Measurements from ENCODE around the gene FMNL2.
"Not testable (repeated sequence)": the region's sequence is repeated elsewhere in the genome, so short reads cannot be mapped to it uniquely, and the experiment has no call there.

Gene FMNL2

GRCh38 chr2:152472481-152472887 is 137.5 kb downstream of the FMNL2 start:
- DNase-seq (ENCODE audit: low spot score), result no peak

DNA sequence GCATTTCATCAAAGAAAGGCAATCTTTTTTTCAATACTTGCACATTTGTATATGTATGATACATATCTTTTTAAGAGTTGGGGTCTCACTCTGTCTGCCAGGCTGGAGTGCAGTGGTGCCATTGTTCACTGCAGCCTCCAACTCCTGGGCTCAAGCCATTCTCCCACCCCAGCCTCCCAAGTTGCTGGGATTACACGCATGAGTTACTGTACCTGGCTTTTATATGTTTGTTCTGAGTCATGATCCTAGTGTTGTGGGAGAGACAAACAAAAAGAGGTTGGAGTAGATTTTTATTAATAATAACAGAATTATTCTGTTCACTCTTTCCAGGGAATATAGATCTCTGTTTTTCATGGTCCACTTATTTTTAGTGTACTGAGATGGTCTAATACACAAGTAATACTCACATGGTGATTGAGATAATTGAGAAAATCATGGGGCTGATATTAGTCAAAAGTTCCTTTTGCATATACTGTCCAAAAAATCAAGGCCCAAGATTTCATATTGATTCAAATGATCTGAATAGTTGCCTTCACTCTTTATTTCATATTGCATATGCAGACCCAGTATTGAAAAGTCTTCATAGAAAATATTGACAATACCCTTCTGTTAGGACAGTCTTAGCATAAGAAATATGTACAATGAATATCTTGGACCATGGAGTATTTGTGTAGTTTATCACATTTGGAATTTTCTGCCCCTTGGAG is 138.3 kb downstream of the FMNL2 start:
- no peak for DNase-seq (ENCODE audit: low spot score)

GRCh38 chr2:152474523-152474922 is 139.5 kb downstream of the FMNL2 start:
- DNase-seq (ENCODE audit: low spot score), result not testable (repeated sequence)

GRCh38 chr2:152475982-152476381 is 141.0 kb downstream of the FMNL2 start:
- DNase-seq (ENCODE audit: low spot score), result no peak

DNA sequence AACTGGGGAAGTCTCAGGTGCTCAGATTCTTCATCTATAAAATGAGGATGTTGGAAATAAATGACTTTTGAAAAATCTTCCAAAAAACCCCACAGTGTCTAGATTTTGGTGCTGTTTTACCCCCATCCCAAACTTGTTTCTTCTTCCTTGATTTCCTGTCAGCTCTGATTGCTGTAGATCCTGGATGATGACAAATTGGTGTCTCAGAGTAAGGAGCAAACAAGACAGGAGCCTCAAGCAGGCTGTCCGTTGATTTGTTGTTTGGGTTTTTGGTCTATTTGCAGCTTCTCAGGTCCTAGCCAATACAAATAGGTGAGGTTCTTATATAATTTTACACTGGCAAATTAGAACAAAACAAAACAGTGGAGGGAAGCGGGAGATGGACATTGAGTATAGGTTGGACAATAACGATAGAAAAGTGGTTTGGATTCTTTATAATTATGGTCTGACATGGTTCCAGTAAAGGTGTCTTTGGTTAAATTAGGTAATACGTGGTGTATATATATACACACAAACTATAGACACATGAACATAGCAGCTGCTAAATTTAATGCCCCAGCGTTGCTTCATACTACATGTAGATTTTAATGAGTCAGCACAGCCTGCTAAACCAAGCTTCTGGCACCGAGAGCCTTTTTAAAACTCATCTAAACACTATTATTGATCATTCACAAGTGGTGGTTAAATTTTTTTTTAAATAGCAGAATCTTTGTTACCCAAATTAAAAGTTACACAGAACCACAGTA is 142.5 kb downstream of the FMNL2 start:
- DNase-seq (ENCODE audit: low spot score), result no peak

- no peak for DNase-seq (ENCODE audit: low spot score)
Observed at GRCh38 chr2:152479282-152479681, 144.3 kb downstream of the FMNL2 start.

DNA sequence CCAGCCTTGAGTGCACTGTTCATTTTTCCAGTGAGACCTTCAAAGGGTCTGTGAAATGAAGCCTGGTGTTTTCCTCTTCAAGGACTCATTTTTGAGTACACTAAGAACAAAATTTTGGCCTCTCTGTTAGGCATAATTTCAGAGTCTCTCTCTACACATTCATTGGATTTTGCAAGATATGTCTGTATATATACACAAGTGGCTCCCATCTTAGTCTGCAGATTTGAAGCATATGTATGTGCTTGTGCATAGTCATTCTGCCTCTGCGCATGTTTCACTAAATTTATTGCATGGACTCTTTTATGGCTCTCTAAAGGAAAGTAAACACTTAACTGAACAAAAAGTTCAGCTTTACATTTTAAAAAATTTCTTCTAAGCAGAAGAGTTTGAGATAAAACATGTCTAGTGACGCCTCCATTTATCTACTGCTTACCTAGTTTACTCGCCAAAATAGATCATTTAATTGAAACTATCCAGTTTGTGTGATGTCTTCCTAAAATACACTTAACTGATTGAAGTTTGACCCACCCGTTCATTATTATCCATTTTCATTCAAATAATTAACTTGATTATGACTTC is 145.9 kb downstream of the FMNL2 start:
- DNase-seq (ENCODE audit: low spot score), result no peak

DNA sequence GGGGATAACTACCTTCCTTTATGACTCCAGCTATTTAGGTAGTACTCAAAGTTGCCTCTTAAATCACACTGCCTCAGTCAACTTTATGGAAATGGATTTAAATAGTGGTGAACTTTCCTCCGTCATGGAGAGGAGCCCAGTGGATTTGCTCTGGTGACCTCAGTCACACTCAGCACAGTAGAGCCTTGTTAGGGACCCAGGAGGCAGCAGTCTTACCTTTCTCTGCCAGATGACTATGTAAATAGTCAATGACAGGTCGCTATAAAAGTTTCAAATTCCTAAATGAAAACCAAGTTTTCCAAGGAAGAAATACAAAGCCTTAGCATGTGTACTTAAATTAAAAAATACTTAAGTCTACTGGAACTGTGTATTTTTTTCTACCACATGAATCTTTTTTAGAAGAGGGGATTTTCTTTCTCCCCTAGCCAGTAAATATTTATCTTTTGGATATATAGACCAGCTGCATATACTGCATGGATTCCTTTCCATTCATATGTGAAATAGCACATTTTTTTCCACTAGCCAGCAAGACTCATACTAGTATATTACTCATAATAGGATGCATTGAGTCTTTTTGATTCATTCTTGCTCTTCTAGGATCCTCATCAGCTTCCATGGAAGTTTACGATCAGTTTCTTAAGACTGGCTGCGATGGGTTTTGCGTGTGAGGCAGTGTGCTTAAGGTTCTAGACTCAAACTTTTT is 147.1 kb downstream of the FMNL2 start:
- DNase-seq (ENCODE audit: low spot score), result no peak

- no peak for DNase-seq (ENCODE audit: low spot score)
Observed at GRCh38 chr2:152483276-152484063, 148.5 kb downstream of the FMNL2 start.

- DNase-seq (ENCODE audit: low spot score), result no peak
Observed at GRCh38 chr2:152485954-152486736, 151.2 kb downstream of the FMNL2 start.

GRCh38 chr2:152486737-152487400 is 151.9 kb downstream of the FMNL2 start:
- no peak for DNase-seq (ENCODE audit: low spot score)

GRCh38 chr2:152488075-152488474 is 153.1 kb downstream of the FMNL2 start:
- DNase-seq (ENCODE audit: low spot score), result no peak

DNA sequence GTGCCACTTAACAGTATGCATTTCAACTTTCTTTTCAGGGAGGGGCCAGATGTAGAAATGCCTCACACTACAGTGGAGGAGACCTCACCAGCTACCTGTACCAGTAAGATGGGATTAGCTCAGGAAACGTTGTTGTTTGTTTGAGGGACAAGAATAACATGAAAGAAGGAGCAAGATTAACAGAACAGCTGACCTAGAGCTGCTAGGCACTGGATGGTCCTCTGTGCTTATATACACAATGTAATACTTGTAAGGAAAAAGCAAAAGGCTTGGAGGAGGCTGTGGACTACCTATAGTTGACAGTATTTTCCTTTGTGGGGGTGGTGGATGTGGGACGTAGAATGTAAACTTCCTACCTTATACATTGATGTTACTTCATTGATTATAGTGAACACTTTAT is 154.4 kb downstream of the FMNL2 start:
- DNase-seq (ENCODE audit: low spot score), result no peak

GRCh38 chr2:152490686-152491455 is 155.9 kb downstream of the FMNL2 start:
- no peak for DNase-seq (ENCODE audit: low spot score)

- no peak for DNase-seq (ENCODE audit: low spot score)
Observed at GRCh38 chr2:152492131-152492530, 157.2 kb downstream of the FMNL2 start.

DNA sequence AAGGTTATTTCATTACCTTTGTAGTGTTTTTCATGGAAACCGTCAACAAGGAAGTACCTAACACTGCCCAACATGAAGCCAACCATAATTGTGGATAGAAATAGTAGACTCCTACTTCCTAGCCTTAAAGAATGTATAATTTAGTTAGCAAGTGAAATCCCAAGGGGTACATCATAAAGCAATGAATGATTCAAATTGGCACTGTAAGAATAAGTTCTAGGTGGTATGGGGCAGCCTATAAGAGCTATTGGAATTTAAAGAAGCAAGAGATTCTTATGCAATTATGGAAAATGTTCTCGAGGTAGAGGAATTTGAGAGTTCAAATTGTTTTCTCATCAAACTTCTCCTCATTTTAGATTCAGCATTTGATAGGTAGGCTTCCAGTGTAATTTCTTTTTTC is 157.9 kb downstream of the FMNL2 start:
- DNase-seq (ENCODE audit: low spot score), result no peak

DNA sequence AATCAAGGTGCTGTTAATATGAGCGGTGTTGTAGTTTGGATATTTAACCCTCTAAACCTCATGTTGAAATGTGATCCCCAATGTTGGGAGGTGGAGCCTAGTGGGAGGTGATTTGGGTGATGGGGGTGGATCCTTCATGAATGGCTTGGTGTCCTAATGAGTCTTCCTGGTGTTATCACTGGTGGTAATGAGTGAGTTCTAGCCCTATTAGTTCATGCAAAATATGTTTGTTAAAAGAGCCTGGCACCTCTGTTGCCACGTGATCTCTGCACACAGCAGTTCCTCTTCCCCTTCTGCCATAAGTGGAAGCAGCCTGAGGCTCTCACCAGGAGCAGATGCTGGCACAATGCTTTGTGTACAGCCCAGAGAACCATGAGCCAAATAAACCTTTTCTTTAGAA is 158.4 kb downstream of the FMNL2 start:
- DNase-seq (ENCODE audit: low spot score), result no peak

- DNase-seq (ENCODE audit: low spot score), result no peak
Observed at GRCh38 chr2:152493945-152494528, 159.1 kb downstream of the FMNL2 start.

GRCh38 chr2:152496371-152496770 is 161.4 kb downstream of the FMNL2 start:
- DNase-seq (ENCODE audit: low spot score), result no peak

Measured in hematopoietic multipotent progenitor cell treated with erythropoietin and hydrocortisone succinate and interleukin-3 and kit ligand, for 17 days (in vitro differentiated cells).